ENCODE results near the gene AAMDC. TPM values are rescaled to one million over a fixed set of nuclear protein-coding genes. Genes with fewer than 3 reads are reported as not detected.
"Not testable (repeated sequence)": the region's sequence is repeated elsewhere in the genome, so short reads cannot be mapped to it uniquely, and the experiment has no call there.

The AAMDC gene
- total RNA-seq, 1 experiment from 2014 or later: 24.7 TPM

DNA sequence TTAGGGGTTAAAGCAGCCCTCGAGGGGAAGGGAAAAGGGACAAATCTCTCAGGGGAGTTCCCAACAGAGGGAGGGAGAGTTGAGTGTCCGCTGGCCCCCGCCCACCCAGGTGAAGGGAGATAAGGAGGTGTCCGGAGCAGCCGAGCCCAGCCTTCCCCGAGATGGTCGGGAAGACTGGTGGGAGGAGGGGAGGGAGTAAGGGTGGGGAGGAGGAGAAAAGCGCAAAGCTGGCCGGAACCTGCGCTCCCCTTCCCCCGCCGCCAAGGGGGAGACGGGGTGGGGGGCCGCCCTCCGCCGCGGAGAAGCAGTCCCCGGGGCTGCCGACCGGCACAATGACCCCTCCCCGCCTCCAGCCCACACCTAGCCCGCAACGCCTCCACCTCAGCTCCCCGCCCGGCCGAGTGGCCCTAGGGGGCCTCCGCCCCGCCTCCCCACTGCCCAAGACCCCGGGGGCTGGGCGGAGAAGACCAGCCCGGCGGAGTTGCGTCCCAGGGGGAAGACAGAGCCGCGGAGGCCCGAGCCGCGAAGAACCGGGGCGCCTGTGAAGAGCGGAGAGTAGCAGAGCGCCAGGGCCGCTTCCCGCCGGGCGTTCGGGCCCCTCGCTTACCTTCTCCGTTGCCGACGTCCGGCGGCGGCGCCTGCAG, 901 bp upstream of the AAMDC start:
- DNase-seq (ENCODE audit: low spot score): peak; percentile 50

- DNase-seq (ENCODE audit: low spot score): no peak
These were observed 456 bp downstream of the AAMDC start for GRCh38 chr11:77821349-77821851.

GRCh38 chr11:77822126-77822525, 1.2 kb downstream of the AAMDC start:
- DNase-seq (ENCODE audit: low spot score): not testable (repeated sequence)

- no peak for DNase-seq (ENCODE audit: low spot score)
These were observed 2.8 kb downstream of the AAMDC start for GRCh38 chr11:77823775-77824174.

- DNase-seq (ENCODE audit: low spot score): no peak
These were observed 8.0 kb downstream of the AAMDC start for GRCh38 chr11:77828926-77829325.

DNA sequence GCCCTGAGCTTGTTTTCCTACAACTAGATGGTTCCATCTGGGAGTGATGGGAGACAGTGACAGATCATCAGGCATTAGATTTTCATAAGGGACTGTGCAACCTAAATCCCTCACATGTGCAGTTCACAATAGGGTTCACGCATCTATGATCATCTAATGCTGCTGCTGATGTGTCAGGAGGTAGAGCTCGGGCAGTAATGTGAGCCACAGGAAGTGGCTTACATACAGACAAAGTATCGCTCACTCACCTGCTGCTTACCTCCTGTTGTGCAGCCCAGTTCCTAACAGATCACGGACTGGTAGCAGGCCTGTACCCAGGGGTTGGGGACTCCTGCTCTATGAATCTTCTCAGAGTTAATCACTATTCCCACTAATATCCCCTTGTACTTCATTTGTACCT, 12.4 kb downstream of the AAMDC start:
- no peak for DNase-seq (ENCODE audit: low spot score)

GRCh38 chr11:77842441-77843121, 21.6 kb downstream of the AAMDC start:
- DNase-seq (ENCODE audit: low spot score): no peak

- DNase-seq (ENCODE audit: low spot score): not testable (repeated sequence)
These were observed 22.8 kb downstream of the AAMDC start for GRCh38 chr11:77843700-77844099.

DNA sequence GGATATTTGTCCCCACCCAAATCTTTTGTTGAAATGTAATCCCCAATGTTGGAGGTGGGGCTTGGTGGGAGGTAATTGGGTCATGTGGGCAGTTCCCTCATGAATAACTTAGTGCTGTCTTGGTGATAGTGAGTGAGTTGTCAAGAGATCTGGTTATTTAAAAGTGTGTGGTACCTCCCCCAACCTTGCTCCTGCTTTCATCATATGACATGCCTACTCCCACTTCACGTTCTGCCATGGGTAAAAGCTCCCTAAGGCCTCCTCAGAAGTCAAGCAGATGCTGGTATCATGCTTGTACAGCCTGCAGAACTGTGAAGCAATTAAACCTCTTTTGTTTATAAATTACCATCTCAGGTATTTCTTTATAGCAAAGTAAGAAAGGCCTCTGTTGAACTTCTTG, 30.6 kb downstream of the AAMDC start:
- DNase-seq (ENCODE audit: low spot score): no peak

GRCh38 chr11:77854838-77855237, 33.9 kb downstream of the AAMDC start:
- no peak for DNase-seq (ENCODE audit: low spot score)

DNA sequence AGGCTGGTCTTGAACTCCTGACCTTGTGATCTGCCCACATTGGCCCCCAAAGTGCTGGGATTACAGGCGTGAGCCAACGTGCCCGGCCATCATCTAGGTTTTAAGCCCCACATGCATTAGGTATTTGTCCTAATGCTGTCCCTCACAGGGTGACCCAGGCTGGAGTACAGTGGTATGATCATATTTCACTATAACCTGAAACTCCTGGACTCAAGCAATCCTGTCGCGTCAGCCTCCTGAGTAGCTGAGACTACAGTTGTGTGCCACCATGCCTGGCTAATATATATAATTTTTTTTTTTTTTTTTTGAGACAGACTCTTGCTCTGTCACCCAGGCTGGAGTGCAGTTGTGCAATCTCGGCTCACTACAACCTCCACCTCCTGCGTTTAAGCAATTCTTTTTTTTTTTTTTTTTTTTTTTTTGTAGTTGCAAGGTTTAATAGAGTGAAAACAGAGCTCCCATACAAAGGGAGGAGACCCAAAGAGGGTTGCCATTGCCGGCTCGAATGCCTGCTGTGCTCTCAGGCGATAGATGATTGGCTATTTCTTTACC, 37.0 kb downstream of the AAMDC start:
- DNase-seq (ENCODE audit: low spot score): not testable (repeated sequence)

- not testable (repeated sequence) for DNase-seq (ENCODE audit: low spot score)
These were observed 40.5 kb downstream of the AAMDC start for GRCh38 chr11:77861444-77861843.

GRCh38 chr11:77865805-77866204, 44.9 kb downstream of the AAMDC start:
- no peak for DNase-seq (ENCODE audit: low spot score)

GRCh38 chr11:77866336-77866735, 45.4 kb downstream of the AAMDC start:
- no peak for DNase-seq (ENCODE audit: low spot score)

- no peak for DNase-seq (ENCODE audit: low spot score)
These were observed 47.8 kb downstream of the AAMDC start for GRCh38 chr11:77868744-77869143.

DNA sequence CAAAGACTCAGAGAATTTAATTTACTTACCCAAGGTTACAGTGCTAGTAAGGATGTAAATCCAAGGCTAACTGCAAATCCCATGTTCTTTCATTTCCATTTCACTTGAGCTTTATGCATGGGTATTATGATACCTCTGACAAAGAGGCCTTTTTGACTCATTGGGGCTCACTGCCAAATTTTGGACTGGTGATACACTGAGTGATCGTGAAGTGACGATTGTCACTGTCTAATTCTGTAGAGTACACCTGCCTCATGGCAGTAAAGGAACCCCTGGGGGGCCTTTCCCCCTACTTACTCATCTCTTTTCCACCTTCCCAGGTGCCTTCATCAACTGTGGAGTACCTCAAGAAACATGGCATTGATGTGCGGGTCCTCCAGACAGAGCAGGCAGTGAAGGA, 50.9 kb downstream of the AAMDC start:
- no peak for DNase-seq (ENCODE audit: low spot score)

GRCh38 chr11:77873345-77873744, 52.4 kb downstream of the AAMDC start:
- no peak for DNase-seq (ENCODE audit: low spot score)

DNA sequence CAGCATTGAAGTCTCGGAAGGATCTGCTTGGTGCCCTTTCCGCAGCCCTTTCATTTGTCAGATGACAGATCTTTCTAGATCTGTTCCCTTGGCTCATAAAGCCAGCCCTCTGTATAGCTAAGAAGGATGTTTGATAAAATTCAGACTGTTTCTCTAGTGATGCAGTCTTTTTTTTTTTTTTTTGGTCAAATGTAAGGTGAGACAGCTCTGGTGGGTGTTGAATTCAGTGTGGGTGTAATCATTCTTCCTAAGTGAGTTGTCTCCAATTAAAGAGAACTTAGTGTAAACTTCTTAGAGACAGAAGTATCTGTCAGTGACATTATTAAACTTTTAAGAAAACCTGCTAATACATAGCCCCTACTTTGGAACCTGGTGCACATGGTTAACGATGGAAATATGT, 53.3 kb downstream of the AAMDC start:
- DNase-seq (ENCODE audit: low spot score): no peak

DNA sequence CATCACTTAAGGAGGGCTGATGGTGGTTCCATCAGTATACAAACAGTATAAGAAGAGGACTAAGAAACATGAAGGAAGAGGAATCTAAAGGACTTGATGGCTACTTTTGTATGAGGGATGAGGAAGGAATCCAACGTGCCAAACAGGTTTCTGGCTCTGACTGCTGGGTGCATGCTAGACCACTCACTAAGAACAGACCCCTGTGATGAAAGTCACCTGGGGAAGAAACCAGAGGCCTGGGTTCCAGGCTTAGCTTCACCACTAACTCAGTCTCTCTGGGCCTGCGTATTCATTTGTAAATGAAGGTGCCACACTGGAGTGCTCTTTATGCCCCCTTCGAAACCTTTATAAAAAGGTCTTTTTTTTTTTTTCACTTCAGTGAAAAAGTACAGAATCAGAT, 55.1 kb downstream of the AAMDC start:
- no peak for DNase-seq (ENCODE audit: low spot score)

- DNase-seq (ENCODE audit: low spot score): not testable (repeated sequence)
These were observed 57.3 kb downstream of the AAMDC start for GRCh38 chr11:77878247-77878646.

GRCh38 chr11:77879218-77879617, 58.3 kb downstream of the AAMDC start:
- DNase-seq (ENCODE audit: low spot score): no peak

DNA sequence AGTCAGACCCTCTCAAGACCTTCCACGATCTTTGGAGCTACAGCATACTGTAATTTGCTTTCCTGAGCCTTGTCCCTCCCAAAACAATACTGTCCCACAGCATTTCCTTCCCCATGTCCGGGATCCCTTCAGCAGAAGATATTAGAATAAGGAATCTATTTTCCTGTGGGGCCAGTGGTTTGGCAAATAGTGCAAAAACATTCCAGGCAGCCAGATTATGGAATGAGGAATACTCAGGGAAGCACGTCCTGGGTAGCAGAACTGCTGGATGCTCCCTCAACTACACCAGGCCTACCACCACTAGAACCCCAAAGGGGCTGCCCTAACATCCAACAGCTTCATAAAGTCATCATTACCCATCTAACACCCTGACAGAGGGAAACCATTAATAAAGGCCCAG, 61.5 kb downstream of the AAMDC start:
- DNase-seq (ENCODE audit: low spot score): no peak

- DNase-seq (ENCODE audit: low spot score): no peak
These were observed 62.8 kb downstream of the AAMDC start for GRCh38 chr11:77883775-77884174.
